ENCODE measurements around the gene PTPN5. TPM values are rescaled to one million over a fixed set of nuclear protein-coding genes. Genes with fewer than 3 reads are reported as not detected.

Gene PTPN5
- total RNA-seq, 1 experiment from 2014 or later: 1.4 TPM

DNA sequence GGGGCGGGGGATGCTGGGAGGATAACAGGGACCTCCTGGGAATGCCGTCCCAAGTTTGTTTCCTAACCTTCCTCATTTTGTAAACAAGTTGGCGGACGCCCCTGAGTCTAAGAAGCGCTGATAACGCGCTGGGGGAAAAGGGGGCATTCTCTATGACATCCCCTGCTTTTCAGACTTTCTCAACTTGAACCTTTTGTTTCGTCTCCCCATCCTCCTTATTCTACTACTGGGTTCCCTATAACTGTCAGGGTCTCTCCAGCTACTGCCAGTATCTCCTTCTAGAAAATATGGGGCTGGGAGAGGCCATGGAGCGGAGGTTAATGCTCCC lies 92.4 kb downstream of the PTPN5 start:
- Histone ChIP-seq H2AK5ac (ENCODE audit: insufficient read length, low read length) (no peak overlapping the region), H4K91ac (ENCODE audit: insufficient read length, low read depth, low read length) (no peak overlapping the region), H3K23me2 (ENCODE audit: insufficient read length, low read depth, low read length, poor library complexity, severe bottlenecking) (peaks cover 2% of the 10 kb centered on the region), H2BK12ac (ENCODE audit: insufficient read length, low read depth, low read length) (no peak overlapping the region), H3K4me2 (ENCODE audit: insufficient read depth, insufficient read length, low read length) (peak overlapping the region; percentile 44), H3K9me3 (ENCODE audit: control insufficient read depth, low read depth, low read length) (no peaks in the 10 kb centered on the region), H3K18ac (ENCODE audit: insufficient read length, low read depth, low read length) (no peak overlapping the region), H2AFZ (ENCODE audit: low read length) (no peak overlapping the region), H4K5ac (ENCODE audit: insufficient read length, low read depth, low read length) (no peak overlapping the region), H3K79me1 (ENCODE audit: insufficient read depth, low read depth, low read length, poor library complexity, severe bottlenecking) (no peaks in the 10 kb centered on the region), H2BK20ac (ENCODE audit: low read depth, low read length, poor library complexity, severe bottlenecking) (no peak overlapping the region), H4K20me1 (ENCODE audit: control insufficient read depth, insufficient read depth, insufficient read length) (no peaks in the 10 kb centered on the region), H2BK120ac (ENCODE audit: low read depth, low read length, poor library complexity, severe bottlenecking) (no peak overlapping the region), H2BK5ac (ENCODE audit: insufficient read length, low read length) (no peak overlapping the region), H3K79me2 (ENCODE audit: insufficient read depth, low read length) (no peaks in the 10 kb centered on the region), H2BK15ac (ENCODE audit: low read depth, low read length) (no peak overlapping the region), H3K14ac (ENCODE audit: insufficient read depth, low read length) (no peak overlapping the region), H3K4me1 (ENCODE audit: insufficient read depth, low read length) (no peaks in the 10 kb centered on the region; the same call in 1 of the 2 replicates), H4K8ac (replicated peaks; ENCODE audit: insufficient read length, low read depth, low read length) (no peak overlapping the region), H3K4ac (ENCODE audit: low read depth, low read length) (no peak overlapping the region), H3K9ac (ENCODE audit: extremely low read depth, insufficient read length, low read length) (no peak overlapping the region), H3K56ac (ENCODE audit: insufficient read length, low read depth, low read length) (no peak overlapping the region), H3K27ac (ENCODE audit: insufficient read length, low read depth, low read length) (no peak overlapping the region), H3K23ac (ENCODE audit: insufficient read length, low read depth, low read length) (no peak overlapping the region), H3T11ph (ENCODE audit: low read length) (no peak overlapping the region), H3K27me3 (ENCODE audit: insufficient read depth, low read length) (no peaks in the 10 kb centered on the region; the same call in 1 of the 2 replicates)
- Mint-ChIP-seq H3K27ac (no peak overlapping the region), H3K36me3 (ENCODE audit: insufficient read depth in 1 of 3, low read depth in 3 of 3) (no peaks in the 10 kb centered on the region), H3K27me3 (ENCODE audit: low read depth) (peaks cover 46% of the 10 kb centered on the region), H3K4me1 (peaks cover 13 to 16% of the 10 kb centered on the region in 2 experiments), H3K9me3 (no peaks in the 10 kb centered on the region), H3K4me3 (peak overlapping the region; percentile 65 to 82)
- TF ChIP-seq, protein P1, sequence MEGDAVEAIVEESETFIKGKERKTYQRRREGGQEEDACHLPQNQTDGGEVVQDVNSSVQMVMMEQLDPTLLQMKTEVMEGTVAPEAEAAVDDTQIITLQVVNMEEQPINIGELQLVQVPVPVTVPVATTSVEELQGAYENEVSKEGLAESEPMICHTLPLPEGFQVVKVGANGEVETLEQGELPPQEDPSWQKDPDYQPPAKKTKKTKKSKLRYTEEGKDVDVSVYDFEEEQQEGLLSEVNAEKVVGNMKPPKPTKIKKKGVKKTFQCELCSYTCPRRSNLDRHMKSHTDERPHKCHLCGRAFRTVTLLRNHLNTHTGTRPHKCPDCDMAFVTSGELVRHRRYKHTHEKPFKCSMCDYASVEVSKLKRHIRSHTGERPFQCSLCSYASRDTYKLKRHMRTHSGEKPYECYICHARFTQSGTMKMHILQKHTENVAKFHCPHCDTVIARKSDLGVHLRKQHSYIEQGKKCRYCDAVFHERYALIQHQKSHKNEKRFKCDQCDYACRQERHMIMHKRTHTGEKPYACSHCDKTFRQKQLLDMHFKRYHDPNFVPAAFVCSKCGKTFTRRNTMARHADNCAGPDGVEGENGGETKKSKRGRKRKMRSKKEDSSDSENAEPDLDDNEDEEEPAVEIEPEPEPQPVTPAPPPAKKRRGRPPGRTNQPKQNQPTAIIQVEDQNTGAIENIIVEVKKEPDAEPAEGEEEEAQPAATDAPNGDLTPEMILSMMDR (conservative IDR thresholded peaks at IDR 0.05): no peak
- no peak for DNase-seq
- no CpG with 5 or more reads among the region's 9 CpGs for WGBS (ENCODE audit: extremely low coverage, insufficient read length, low lambda C conversion rate)

Measured in H9 (cell line).